HG03175 (cell line): ENCODE data around the gene DOCK4.

Source experiments
- ATAC-seq: cut with Tn5 transposase; IDR thresholded peaks from one replicate; pipeline ENCODE4 v1.9.1; 2021; ENCODE audit warnings: mild to moderate bottlenecking, moderate library complexity; ENCODE audit not compliant: unreplicated experiment

DOCK4 gene

GRCh38 chr7:111869280-111869679, 336.9 kb downstream of the DOCK4 start:
- ATAC-seq: no peak

GRCh38 chr7:111867348-111867931, 338.8 kb downstream of the DOCK4 start:
- no peak for ATAC-seq

GRCh38 chr7:111866787-111867186, 339.4 kb downstream of the DOCK4 start:
- ATAC-seq: no peak

GRCh38 chr7:111865430-111865829, 340.8 kb downstream of the DOCK4 start:
- no peak for ATAC-seq

- ATAC-seq: no peak
These were observed 341.8 kb downstream of the DOCK4 start for GRCh38 chr7:111864291-111864976.

GRCh38 chr7:111863269-111863668, 342.9 kb downstream of the DOCK4 start:
- no peak for ATAC-seq

GRCh38 chr7:111860248-111860647, 346.0 kb downstream of the DOCK4 start:
- no peak for ATAC-seq

GRCh38 chr7:111858331-111858730, 347.9 kb downstream of the DOCK4 start:
- no peak for ATAC-seq

GRCh38 chr7:111855842-111856227, 350.4 kb downstream of the DOCK4 start:
- no peak for ATAC-seq

GRCh38 chr7:111855161-111855841, 350.9 kb downstream of the DOCK4 start:
- peak; percentile 84 for ATAC-seq

- no peak for ATAC-seq
These were observed 352.8 kb downstream of the DOCK4 start for GRCh38 chr7:111853201-111853990.

GRCh38 chr7:111852081-111852480, 354.1 kb downstream of the DOCK4 start:
- ATAC-seq: no peak

GRCh38 chr7:111846898-111847297, 359.3 kb downstream of the DOCK4 start:
- ATAC-seq: no peak

- ATAC-seq: no peak
These were observed 360.3 kb downstream of the DOCK4 start for GRCh38 chr7:111845853-111846252.

GRCh38 chr7:111844904-111845671, 361.1 kb downstream of the DOCK4 start:
- ATAC-seq: no peak

GRCh38 chr7:111842491-111842890, 363.7 kb downstream of the DOCK4 start:
- ATAC-seq: no peak

GRCh38 chr7:111841596-111842205, 364.5 kb downstream of the DOCK4 start:
- no peak for ATAC-seq

- ATAC-seq: no peak
These were observed 365.7 kb downstream of the DOCK4 start for GRCh38 chr7:111840528-111840927.

GRCh38 chr7:111839261-111839660, 366.9 kb downstream of the DOCK4 start:
- no peak for ATAC-seq

GRCh38 chr7:111836592-111836991, 369.6 kb downstream of the DOCK4 start:
- ATAC-seq: no peak
